Pons (tissue), 1 donor: ENCODE measurements around the gene CFAP251.
"Not testable (repeated sequence)": the region's sequence is repeated elsewhere in the genome, so short reads cannot be mapped to it uniquely, and the experiment has no call there.

ENCODE experiments used
- DNase-seq: peaks from one replicate; pipeline ENCODE4 v3.0.0-alpha.2; 2016; ENCODE audit warnings: low spot score

CFAP251 gene, protein sequence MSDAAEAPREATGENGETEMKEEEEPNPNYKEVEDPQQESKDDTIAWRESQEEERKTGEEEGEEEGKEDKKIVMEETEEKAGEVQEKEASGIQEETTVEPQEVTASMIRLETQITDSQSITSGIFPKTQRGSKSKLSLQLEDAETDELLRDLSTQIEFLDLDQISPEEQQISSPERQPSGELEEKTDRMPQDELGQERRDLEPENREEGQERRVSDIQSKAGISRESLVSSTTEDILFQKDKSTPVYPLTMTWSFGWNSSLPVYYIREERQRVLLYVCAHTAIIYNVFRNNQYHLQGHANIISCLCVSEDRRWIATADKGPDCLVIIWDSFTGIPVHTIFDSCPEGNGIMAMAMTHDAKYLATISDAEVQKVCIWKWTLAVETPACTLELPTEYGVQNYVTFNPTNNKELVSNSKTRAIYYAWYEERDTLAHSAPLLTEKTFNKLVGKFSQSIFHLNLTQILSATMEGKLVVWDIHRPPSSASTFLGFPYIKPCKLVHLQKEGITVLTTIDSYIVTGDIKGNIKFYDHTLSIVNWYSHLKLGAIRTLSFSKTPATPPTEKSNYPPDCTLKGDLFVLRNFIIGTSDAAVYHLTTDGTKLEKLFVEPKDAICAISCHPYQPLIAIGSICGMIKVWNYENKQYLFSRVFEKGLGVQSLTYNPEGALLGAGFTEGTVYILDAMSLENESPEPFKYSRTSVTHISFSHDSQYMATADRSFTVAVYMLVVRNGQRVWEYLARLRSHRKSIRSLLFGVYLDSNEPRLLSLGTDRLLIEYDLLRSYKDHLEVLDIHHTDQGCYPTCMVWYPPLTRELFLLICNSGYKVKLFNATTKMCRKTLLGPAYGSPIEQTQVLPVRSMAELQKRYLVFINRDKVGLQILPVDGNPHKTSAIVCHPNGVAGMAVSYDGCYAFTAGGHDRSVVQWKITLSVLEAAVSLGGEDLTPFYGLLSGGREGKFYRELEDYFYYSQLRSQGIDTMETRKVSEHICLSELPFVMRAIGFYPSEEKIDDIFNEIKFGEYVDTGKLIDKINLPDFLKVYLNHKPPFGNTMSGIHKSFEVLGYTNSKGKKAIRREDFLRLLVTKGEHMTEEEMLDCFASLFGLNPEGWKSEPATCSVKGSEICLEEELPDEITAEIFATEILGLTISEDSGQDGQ

DNA sequence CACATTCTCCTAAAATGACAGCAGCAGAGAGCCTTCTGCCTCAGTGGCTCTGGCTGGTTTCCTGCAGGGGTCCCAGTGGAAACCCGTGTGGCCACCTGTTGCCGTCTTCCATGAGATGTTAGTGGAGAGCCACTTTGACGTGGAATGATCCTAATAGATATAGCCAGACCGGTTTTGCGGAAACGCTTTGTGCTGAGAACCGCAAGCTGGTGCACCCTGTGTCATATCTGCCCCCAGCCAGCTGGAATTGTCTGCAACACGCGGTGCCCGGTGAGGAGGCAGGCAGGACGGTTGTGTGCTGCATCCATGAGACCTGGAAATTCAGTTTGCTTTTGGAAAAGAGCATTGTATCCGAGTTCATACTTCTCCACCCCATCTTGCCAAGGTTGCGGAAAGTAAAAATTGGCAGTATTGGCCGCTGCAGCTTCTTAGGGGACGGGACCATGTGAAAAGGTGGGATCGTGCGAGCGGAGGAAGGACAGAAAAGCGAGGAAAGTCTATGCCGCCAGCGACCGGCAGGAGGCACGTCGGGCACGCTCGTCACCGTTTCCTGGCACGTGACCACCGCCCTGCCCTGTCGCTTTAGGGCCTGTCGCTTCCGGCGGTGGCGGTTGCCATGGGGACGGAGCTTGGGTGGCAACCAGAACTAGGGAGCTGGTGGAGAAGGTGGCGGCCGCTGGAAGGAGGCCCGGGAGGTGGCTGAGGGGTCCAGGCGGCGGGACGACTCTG, at the start of gene CFAP251:
TSS of gene CFAP251 (plus strand) at position 643 of the 729 bp plus-strand sequence. CDS start 2,714 bp downstream, outside the sequence.
- DNase-seq = peak; percentile 83

DNA sequence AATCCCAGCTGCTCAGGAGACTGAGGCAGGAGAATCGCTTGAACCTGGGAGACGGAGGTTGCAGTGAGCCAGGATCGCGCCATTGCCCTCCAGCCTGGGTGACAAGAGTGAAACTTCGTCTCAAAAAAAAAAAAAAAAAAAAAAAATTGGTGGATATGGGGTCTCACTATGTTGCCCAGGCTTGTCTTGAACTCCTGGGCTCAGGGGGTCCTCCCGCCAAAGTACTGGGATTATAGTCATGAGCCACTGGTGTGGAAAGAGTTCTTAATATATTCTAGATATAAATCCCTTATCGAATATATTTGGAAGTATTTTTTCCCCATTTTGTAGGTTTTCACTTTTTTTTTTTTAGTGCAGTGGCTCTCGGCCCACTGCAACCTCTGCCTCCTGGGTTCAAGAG, 49.2 kb upstream of the CFAP251 start:
- not testable (repeated sequence) for DNase-seq

DNA sequence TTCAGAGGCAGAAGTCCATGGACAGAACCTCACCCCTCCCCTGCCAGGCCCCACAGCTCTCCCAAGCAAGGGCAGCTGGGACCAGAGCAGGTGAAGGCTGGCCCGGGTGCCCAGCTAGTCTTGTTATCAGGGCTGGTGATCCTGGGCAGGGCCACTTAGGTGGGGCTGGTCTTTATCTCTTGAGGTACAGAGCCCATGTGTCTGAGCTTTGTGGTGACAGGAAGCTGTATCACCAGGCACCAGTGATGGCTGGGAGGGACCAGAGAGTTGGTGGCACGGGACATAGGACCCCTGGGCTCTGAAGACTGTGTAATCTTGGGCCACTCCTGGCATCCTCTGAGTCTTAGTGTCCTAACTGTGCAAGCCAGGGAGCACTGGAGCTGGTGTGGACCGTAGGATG, 46.9 kb upstream of the CFAP251 start:
- no peak for DNase-seq

DNA sequence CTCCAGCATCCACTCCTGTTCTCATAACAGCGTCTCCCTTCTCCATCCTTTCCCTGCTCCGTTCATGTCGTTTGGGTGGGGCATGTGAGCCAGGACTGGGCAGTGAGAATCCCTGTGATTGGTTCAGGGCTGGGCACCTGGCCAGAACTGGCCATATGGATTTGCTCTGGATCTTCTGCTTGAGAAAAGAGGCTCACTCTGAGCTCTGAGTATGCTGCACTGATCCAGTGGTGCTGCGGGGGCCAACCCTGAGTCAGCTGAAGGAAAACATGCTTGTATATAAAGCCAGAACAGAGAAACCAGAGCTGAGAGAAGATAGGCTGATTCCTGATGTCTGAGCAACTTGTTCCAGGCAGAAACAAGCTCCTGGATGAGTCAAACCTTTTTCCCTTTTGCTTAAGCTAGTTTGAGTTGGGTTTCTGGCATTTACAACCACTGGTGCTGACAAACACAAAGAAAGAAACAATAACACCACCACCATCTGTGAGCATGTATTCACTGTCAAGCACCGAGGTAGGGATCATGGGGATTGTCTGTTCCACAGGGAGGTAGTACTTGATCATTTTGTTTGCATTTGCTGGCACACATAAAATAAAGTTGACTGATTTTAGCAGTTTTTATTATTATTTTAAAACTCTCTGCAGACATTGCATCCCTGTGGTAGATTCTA, 45.7 kb upstream of the CFAP251 start:
- DNase-seq = peak; percentile 20

DNA sequence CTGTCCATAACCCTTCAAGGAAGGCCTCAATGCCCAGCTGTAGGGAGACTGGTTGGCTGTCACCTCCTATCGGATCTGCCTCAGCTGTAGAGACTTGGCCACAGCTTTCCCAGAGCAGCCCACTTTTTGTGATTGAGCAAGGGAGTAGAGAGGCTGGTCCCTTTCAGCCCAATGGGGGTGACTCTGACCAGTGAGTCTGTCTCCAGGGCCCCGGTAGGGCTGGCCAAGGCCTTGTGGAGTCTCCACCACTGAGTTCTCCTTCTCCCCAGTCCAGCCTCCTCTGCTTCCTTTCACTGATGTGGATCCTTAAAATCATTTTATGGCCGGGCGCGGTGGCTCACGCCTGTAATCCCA, 45.2 kb upstream of the CFAP251 start:
- DNase-seq = no peak

DNA sequence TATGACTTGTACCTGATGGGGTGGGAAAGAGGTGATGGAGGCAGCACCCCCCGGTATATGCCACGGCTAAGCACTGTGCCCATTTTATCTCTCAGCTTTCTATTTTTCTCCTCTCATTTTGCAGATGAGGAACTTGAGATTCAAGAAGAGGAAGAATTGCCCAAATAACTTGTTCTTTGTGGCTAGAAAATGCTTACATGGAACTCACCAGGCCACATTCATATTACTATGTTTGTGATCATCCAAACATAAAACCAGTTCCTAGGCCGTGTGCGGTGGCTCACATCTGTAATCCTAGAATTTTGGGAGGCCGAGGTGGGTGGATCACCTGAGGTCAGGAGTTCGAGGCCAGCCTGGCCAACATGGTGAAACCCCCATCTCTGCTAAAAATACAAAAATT, 44.3 kb upstream of the CFAP251 start:
- DNase-seq = no peak

DNA sequence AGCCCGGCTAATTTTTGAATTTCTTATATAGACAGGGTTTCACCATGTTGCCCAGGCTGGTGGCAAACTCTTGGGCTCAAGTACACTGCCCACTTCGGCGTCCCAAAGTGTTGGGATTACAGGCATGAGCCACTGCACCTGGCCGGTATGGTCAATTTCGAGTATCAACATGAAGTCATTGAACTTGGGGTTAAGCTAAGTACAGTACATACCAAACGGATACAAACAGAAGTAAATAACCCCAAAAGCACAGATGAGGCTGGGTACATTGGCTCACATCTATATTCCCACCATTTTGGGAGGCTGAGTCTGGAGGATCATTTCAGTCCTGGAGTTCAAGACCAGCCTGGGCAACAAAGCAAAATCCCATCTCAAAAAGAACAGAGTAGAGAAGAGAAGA, 42.8 kb upstream of the CFAP251 start:
- DNase-seq = no peak

DNA sequence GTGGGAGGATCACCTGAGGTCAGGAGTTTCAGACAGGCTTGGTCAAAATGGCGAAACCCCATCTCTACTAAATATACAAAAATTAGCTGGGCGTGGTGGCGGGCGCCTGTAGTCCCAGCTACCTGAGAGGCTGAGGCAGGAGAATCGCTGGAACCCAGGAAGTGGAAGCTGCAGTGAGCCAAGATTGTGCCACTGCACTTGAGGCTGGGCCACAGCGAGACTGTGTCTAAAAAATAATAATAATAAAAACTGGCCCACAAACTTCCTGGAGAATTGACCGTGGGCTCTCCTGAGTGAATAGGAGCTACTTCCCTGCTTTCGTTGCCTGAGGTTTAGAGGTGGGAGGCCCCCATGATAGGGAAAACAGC, 42.3 kb upstream of the CFAP251 start:
- not testable (repeated sequence) for DNase-seq

DNA sequence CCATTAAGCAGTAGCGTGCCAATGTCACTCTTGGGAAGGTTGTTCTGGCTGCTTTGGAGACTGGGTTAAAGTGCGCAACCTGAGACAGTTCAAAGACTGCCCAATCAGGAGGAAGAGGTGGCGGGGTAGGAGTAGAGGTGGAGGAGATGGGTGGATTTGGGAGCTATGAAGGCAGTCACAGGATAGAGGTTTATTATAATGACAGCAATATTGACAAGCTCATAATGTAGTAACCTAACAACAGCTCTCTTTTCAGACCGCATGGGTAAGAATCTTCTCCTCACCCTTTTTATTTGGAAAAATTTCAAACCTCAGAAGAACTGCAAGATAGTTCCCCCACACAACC, 35.1 kb upstream of the CFAP251 start:
- no peak for DNase-seq

DNA sequence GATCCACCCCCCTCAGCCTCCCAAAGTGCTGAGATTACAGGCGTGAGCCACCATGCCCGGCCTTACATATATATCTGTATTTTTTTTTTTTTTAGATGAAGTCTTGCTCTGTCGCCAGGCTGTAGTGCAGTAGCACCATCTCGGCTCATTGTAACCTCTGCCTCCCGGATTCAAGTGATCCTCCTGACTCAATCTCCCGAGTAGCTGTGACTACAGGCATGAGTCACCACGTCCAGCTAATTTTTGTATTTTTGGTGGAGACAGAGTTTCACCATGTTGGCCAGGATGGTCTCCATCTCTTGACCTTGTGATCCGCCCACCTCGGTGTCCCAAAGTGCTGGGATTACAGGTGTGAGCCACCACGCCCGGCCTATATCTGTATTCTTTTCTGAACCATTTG, 33.3 kb upstream of the CFAP251 start:
- not testable (repeated sequence) for DNase-seq

DNA sequence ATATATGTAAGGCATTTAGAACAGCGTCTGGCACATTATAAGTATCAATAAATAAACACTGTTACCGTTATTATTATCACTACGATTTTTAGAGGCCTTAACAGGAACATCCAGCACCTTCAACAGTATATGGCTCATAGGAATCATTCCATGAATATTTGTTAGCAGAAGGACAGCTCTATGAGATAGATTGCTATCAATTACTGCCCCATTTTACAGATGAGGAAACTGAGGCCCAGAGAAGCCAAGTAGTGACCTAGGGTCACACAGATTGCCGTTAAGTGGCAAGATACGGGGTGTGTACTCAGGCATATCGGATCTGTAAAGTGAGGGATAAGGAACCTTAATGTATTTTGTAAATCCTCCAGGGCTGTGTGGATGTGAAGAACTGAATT, 30.3 kb upstream of the CFAP251 start:
- peak; percentile 1 for DNase-seq

DNA sequence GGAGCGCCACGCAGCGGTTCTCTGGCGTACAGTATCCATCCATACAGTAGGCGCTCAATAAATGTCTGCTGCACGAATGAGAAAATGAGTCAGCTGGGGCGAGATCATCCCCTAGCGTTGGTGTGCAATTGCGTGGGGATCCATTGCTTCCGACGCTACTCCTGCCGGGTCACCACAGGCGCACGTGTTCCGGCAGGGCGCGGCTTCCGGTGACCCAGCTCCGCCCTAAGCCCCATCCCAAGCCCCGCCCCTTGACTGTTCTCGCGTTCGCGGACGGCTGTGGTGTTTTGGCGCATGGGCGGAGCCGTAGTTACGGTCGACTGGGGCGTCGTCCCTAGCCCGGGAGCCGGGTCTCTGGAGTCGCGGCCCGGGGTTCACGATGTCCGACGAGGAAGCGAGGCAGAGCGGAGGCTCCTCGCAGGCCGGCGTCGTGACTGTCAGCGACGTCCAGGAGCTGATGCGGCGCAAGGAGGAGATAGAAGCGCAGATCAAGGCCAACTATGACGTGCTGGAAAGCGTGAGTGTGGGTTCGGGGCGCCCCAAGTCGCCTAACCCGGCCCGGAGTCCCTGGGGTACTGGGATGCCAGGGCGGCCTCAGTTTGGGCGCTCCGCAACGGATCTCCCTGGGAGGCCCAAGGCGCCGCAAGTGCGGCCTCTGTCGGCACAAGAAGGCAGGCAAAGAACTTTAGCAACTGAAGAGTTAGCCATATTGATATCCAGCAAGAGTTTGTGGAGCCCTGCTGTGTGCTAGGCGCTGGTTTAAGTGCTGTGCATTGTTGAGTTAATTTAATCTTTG, 29.7 kb upstream of the CFAP251 start, which contains the start of gene PSMD9:
TSS of gene PSMD9 (plus strand) at position 313 of the 796 bp plus-strand sequence. CDS start at position 380, 67 bp downstream.
- peak; percentile 92 for DNase-seq

DNA sequence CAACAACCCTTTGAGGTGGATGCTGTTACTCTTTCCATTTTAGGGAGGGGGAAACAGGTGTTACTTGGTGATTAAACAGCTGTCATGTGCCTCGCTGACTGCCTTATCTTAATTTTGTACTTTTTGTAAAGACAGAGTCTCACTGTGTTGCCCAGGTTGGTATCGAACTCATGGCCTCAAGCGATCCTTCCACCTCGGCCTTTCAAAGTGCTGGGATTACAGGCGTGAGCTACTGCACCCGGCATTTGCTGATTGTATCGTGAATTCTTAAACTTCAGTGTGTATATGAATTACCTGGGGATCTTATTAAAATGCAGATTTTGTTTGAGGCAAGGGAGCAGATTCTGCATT, 29.1 kb upstream of the CFAP251 start:
- DNase-seq = no peak

DNA sequence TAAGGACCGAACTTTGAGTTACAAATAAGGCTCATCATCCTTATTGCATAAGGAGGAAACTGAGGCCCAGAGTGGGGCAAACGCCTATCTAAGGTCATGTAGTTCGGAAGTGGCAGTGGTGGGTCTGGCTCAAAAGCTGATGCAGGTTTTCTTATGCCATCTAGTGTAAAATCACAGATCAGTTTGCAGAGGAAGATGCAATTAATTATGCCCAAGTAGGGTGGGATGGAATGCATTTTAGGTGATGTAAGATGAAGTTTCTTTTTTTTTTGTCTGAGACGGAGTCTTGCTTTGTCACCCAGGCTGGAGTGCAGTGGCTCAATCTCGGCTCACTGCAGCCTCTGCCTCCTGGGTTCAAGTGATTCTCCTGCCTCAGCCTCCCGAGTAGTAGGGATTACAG, 28.7 kb upstream of the CFAP251 start:
- not testable (repeated sequence) for DNase-seq

DNA sequence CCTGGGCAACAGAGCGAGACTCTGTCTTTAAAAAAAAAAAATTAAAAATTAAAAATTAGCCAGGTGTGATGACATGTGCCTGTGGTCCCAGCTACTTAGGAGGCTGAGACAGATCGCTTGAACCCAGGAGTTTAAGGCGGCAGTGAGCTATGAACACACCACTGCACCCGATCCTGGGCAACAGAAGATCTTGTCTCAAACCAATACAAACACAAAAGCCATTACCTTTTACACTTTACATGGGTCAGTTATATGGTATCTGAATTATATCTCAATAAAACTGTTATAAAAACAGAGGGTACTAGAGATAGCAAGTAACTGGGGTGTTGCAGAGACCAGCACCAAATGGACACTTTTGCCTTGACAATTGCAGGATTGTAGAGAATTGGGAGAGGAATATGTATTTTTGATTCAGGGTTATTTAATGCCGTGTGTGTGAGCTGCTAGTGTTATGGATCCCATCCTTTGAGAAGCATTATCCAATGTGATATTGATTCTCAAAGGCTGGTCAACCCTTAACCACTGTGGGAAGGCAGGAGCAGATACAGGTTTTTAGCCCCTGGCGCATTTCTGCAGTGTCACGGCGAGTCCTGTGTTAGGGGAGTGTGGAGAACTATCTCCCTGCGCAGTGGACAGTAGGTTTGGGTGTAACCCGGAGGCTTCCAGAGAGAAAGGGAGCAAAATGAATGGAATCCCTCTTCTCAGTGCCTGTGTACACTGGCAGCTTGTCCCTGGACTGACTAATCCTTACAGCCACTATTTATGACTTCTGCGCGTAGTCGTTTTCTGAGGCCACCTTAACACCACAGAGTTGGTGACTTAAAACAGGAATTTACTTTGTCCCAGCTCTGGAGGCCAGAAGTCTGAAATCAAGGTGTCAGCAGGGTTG, 25.5 kb upstream of the CFAP251 start:
- DNase-seq = no peak

DNA sequence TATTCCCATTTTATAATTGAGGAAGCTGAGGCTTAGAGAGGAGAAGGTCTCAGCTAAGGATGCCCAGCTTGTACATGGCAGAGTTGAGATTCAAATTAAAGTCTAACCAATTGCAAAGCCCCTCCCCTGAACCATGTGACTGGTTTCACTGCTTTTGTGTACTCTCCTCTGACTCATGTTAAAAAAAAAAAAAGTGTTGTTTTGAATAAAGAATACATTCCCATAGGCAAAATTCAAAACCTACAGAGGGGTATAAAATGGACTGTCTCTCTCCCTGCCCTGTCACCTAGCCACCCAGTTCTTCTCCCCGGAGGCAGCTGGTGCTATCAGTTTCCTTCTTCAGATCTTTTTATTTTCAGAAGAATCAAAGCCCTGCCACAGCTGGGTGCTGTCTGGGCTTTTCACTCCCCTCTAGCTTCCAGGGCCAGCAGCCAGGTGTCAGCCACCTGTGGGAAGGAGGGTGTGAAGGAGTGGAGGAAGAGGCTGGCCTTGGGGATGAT, 24.4 kb upstream of the CFAP251 start:
- DNase-seq = peak; percentile 20

DNA sequence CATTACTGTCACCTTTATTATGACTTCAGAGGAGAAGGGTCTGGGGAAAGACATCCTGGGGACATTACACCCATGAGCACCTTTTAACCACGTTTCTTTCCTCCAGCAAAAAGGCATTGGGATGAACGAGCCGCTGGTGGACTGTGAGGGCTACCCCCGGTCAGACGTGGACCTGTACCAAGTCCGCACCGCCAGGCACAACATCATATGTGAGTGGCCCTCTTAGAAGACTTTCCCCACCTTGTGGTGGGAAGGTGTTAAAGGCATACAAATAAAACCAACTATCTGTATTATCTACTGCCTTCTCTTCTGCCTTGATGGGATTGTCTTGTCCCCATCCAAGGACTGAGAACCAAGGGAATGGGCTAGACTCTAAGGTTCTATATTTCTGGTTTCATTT, 23.8 kb upstream of the CFAP251 start:
- peak; percentile 2 for DNase-seq

DNA sequence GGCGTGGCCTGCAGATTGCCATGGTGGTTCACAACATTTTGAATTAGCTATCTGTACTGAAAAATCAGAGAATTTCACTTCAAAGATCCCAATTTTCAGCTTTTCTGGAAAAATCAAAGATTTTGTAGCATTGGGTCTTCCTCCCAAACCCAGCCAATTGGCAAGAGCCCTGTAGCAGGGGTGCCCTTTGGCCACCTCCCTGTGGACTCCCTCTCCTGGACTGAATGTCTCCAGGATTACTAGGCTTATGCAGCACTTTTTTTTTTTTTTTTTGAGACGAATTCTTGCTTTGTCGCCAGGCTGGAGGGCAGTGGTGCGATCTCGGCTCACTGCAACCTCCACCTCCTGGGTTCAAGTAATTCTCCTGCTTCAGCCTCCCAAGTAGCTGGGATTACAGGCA, 20.1 kb upstream of the CFAP251 start:
- DNase-seq = no peak

DNA sequence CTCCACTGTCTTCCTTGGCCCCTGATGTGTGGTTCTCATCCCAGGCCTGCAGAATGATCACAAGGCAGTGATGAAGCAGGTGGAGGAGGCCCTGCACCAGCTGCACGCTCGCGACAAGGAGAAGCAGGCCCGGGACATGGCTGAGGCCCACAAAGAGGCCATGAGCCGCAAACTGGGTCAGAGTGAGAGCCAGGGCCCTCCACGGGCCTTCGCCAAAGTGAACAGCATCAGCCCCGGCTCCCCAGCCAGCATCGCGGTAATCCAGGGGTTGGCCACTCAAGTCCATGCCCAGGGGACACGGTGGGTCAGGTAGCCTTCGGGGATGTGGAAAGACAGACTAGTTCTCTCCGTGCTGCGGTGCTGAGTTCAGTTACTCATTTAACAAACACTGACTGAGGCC, 18.8 kb upstream of the CFAP251 start:
- DNase-seq = no peak
